HL-60 (cell line): ENCODE measurements around the gene SORCS2.

Experiments used
- DNase-seq, 2 experiments: peaks; one replicate each; pipeline ENCODE4 v3.0.0-alpha.2; 2010 to 2020; ENCODE audit warnings: low read depth in 1 of 2, low spot score in 1 of 2
- H3K27ac ChIP-seq: fragments of 250-450 bp; sonication (Bioruptor Pico); replicated peaks from 2 replicates; pipeline ENCODE4 v1.5.1; 2020; ENCODE audit warnings: mild to moderate bottlenecking, moderate library complexity
- H3K27me3 ChIP-seq: fragments of 250-450 bp; sonication (Bioruptor Pico); 2 replicates; pipeline ENCODE4 v1.5.1; 2021; ENCODE audit warnings: mild to moderate bottlenecking, moderate library complexity; ENCODE audit not compliant: insufficient read depth, poor library complexity, severe bottlenecking
- H3K4me3 ChIP-seq: replicated peaks from 2 replicates; pipeline ENCODE4 v1.5.1; 2011; ENCODE audit warnings: mild to moderate bottlenecking, control low read depth, low read length; ENCODE audit not compliant: insufficient read depth
- GABPA ChIP-seq: IDR thresholded peaks from 2 replicates; pipeline ENCODE4 v1.6.1; 2012; ENCODE audit warnings: low read depth
- POLR2AphosphoS5 ChIP-seq: IDR thresholded peaks from 2 replicates; pipeline ENCODE4 v1.6.1; 2012; ENCODE audit warnings: low read depth
- SPI1 ChIP-seq: IDR thresholded peaks from 2 replicates; pipeline ENCODE4 v1.6.1; 2012; ENCODE audit warnings: low read depth, mild to moderate bottlenecking, borderline replicate concordance
- TF ChIP-seq, protein P1 (sequence below): IDR thresholded peaks from 2 replicates; pipeline ENCODE4 v1.6.1; 2012; ENCODE audit warnings: low read depth; ENCODE audit not compliant: insufficient replicate concordance
- TF ChIP-seq, protein P2 (sequence below): IDR thresholded peaks from one replicate; pipeline ENCODE4 v1.5.1; 2011; ENCODE audit warnings: low read length, control low read depth, inconsistent platforms; ENCODE audit not compliant: insufficient read depth

Gene SORCS2

DNA sequence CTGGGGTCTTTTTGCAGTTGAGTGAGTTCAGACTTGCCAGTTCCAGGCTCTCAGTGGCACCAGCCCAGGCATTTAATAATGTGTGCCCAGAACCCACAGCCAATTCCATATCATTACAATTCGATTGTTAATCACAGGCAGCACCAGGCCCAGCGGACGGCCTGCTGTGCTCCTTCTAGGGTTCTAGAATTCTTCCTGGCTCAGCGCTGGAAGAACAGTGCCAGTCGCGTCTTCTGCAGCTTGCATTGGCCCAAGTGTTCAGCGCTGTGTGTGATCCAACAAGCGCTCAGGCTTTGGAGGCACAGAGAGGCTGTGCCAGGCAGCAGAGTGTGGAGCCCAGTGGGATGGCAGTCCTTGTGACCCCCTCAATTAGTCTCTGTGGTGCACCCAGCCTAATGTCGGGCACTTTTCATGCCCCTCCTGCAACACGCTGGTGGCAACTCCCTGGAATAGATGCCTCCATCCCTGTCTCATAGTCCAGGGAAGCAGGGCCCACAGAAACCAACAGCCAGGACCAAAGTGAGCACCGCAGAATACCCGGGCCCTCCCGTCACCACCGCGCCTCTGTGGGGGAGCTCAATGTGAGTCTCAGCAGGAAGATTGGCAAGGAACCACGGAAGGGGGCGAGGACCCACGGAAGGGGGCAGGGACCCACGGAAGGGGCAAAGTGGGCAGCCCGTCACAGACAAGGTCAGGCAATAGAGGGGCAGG, 554.2 kb downstream of the SORCS2 start:
- TF ChIP-seq, protein P1, sequence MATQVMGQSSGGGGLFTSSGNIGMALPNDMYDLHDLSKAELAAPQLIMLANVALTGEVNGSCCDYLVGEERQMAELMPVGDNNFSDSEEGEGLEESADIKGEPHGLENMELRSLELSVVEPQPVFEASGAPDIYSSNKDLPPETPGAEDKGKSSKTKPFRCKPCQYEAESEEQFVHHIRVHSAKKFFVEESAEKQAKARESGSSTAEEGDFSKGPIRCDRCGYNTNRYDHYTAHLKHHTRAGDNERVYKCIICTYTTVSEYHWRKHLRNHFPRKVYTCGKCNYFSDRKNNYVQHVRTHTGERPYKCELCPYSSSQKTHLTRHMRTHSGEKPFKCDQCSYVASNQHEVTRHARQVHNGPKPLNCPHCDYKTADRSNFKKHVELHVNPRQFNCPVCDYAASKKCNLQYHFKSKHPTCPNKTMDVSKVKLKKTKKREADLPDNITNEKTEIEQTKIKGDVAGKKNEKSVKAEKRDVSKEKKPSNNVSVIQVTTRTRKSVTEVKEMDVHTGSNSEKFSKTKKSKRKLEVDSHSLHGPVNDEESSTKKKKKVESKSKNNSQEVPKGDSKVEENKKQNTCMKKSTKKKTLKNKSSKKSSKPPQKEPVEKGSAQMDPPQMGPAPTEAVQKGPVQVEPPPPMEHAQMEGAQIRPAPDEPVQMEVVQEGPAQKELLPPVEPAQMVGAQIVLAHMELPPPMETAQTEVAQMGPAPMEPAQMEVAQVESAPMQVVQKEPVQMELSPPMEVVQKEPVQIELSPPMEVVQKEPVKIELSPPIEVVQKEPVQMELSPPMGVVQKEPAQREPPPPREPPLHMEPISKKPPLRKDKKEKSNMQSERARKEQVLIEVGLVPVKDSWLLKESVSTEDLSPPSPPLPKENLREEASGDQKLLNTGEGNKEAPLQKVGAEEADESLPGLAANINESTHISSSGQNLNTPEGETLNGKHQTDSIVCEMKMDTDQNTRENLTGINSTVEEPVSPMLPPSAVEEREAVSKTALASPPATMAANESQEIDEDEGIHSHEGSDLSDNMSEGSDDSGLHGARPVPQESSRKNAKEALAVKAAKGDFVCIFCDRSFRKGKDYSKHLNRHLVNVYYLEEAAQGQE: no peak
- no peak for TF ChIP-seq POLR2AphosphoS5
- TF ChIP-seq SPI1: no peak
- Histone ChIP-seq H3K27ac (no peak overlapping the region), H3K4me3 (no peak overlapping the region), H3K27me3 (no peaks in the 10 kb centered on the region)
- DNase-seq: no peak

DNA sequence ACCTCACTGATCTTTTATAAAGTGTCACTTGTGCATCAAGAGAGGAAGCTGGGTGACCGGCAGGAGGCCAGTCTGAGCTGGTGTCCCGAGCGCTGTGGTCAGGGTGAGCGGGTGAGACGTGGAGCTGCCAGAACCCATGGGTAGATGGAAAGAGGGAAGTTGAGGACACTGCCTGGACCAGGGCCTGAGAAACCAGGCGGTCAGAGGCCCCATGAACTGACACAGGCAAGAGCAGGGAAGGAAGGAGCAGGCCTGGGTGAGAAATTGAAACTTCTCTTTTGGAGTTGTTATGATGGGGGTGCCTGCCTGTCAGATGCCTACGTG, 554.7 kb downstream of the SORCS2 start:
- no peaks in the 10 kb centered on the region for H3K27me3 ChIP-seq
- no peak for TF ChIP-seq GABPA
- TF ChIP-seq SPI1: no peak
- TF ChIP-seq POLR2AphosphoS5: no peak
- TF ChIP-seq, protein P2, sequence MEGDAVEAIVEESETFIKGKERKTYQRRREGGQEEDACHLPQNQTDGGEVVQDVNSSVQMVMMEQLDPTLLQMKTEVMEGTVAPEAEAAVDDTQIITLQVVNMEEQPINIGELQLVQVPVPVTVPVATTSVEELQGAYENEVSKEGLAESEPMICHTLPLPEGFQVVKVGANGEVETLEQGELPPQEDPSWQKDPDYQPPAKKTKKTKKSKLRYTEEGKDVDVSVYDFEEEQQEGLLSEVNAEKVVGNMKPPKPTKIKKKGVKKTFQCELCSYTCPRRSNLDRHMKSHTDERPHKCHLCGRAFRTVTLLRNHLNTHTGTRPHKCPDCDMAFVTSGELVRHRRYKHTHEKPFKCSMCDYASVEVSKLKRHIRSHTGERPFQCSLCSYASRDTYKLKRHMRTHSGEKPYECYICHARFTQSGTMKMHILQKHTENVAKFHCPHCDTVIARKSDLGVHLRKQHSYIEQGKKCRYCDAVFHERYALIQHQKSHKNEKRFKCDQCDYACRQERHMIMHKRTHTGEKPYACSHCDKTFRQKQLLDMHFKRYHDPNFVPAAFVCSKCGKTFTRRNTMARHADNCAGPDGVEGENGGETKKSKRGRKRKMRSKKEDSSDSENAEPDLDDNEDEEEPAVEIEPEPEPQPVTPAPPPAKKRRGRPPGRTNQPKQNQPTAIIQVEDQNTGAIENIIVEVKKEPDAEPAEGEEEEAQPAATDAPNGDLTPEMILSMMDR: no peak
- TF ChIP-seq, protein P1: no peak
- no peak overlapping the region for H3K27ac ChIP-seq
- no peak overlapping the region for H3K4me3 ChIP-seq
- DNase-seq: no peak

DNA sequence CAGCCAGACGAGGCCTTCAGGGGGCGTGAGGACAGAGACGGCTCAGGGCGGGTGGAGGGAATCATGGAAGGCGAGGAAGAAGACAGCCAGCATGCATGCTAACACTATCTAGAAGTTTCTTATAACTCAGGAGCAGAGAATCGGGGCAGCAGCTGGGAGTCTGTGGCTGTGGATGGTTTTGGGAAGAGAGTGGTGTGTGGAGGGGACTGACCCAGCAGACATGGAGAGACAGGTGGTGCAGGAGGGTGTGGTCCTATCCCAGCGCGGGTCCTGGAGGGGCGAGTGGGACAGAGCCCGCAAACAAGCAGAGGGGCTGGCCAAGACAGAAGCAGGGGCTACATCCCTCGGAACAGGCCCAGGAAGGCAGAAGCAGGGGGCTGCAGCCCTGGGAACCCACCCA, 555.2 kb downstream of the SORCS2 start:
- H3K27ac ChIP-seq: no peak overlapping the region
- no peaks in the 10 kb centered on the region for H3K27me3 ChIP-seq
- TF ChIP-seq SPI1 (no peak), GABPA (no peak), POLR2AphosphoS5 (no peak)
- TF ChIP-seq, protein P1: no peak
- TF ChIP-seq, protein P2: no peak
- no peak for DNase-seq
- no peak overlapping the region for H3K4me3 ChIP-seq
